Endothelial cell of umbilical vein (primary cell): ENCODE data around the gene PRSS57.

Experiments used
- CTCF ChIP-seq, 2 donors: IDR thresholded peaks; 1 replicate in 1 of 2; 2 replicates in 1 of 2; pipeline ENCODE4 v1.5.1; 2011; ENCODE audit warnings: low read length in 2 of 2, mild to moderate bottlenecking in 2 of 2, moderate library complexity in 2 of 2, control low read depth in 1 of 2, inconsistent platforms in 1 of 2, low read depth in 1 of 2; ENCODE audit not compliant: insufficient read depth in 1 of 2; ENCODE audit errors: extremely low read depth in 1 of 2
- EZH2 ChIP-seq: IDR thresholded peaks from 2 replicates; pipeline ENCODE4 v1.6.1; 2012; ENCODE audit warnings: borderline replicate concordance, low read depth, mild to moderate bottlenecking, moderate library complexity, low read length, inconsistent platforms; ENCODE audit not compliant: severe bottlenecking
- GATA2 ChIP-seq: IDR thresholded peaks from 2 replicates; pipeline ENCODE4 v1.7.0; 2011; ENCODE audit warnings: low read depth, mild to moderate bottlenecking, moderate library complexity, mixed read lengths, low read length; ENCODE audit not compliant: insufficient read length, insufficient read depth
- MYC ChIP-seq: IDR thresholded peaks from one replicate; pipeline ENCODE4 v1.6.1; 2011; ENCODE audit warnings: mild to moderate bottlenecking, low read depth, low read length
- POLR2A ChIP-seq: IDR thresholded peaks from 2 replicates; pipeline ENCODE4 v1.6.1; 2012; ENCODE audit warnings: low read depth, mild to moderate bottlenecking, control low read depth, low read length
- POLR2AphosphoS5 ChIP-seq: IDR thresholded peaks from 2 replicates; pipeline ENCODE4 v1.6.1; 2012; ENCODE audit warnings: low read depth, mild to moderate bottlenecking, control low read depth, low read length, moderate library complexity; ENCODE audit not compliant: insufficient read depth
- TF ChIP-seq, protein P1 (sequence below): IDR thresholded peaks from 2 replicates; pipeline ENCODE4 v1.6.1; 2011; ENCODE audit not compliant: insufficient read depth, insufficient read length

DNA sequence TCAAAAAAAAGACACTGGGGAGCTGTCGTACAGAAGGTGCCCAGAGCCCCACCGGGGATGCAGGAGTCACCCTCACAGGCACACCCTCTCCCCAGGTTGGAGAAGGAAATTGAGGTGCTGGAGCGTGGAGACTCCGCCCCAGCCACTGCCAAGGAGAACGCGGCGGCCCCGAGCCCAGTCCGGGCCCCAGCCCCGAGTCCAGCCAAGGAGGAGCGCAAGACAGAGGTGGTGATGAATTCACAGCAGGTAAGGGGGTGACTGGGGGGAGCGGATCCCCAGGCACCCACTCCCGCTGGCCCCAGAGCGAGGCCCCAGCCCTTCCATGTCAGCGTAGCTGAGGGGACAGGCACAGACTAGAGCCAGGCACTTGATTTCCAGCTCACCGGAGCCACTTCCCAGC, 35.7 kb upstream of the PRSS57 start:
- TF ChIP-seq CTCF (IDR thresholded peaks at IDR 0.05; ENCODE audit: extremely low read depth in 1 of 2, insufficient read depth in 1 of 2, low read depth in 1 of 2, low read length in 2 of 2) (no peak), POLR2A (no peak), MYC (no peak), POLR2AphosphoS5 (no peak), EZH2 (no peak), GATA2 (no peak)
- TF ChIP-seq, protein P1, sequence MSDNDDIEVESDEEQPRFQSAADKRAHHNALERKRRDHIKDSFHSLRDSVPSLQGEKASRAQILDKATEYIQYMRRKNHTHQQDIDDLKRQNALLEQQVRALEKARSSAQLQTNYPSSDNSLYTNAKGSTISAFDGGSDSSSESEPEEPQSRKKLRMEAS: no peak
